ENCODE measurements around the gene CDH20. TPM values are rescaled to one million over a fixed set of nuclear protein-coding genes. Genes with fewer than 3 reads are reported as not detected.

CDH20 gene
- total and polyA plus RNA-seq, 2 of the 4 experiments (the other 2 are of a cell fraction) = not detected

- in situ Hi-C loops (cut with MboI; ENCODE audit: low sequenced_read_pairs) = no loop called here
- no peaks in the 10 kb centered on the region for H4K20me1 ChIP-seq (ENCODE audit: insufficient read depth, low read length)
- no peak overlapping the region for H2AFZ ChIP-seq (replicated peaks; ENCODE audit: low read length, poor library complexity)
- TF ChIP-seq BHLHE40 (IDR thresholded peaks at IDR 0.05; ENCODE audit: low read depth, low read length) = no peak
- TF ChIP-seq CHD1 (IDR thresholded peaks at IDR 0.05; ENCODE audit: low read depth, low read length) = no peak
- TF ChIP-seq RCOR1 (IDR thresholded peaks at IDR 0.05; ENCODE audit: insufficient replicate concordance, low read length) = no peak
- no peak for TF ChIP-seq MAZ (IDR thresholded peaks at IDR 0.05; ENCODE audit: borderline replicate concordance, low read depth, low read length)
- no peak for TF ChIP-seq POLR2A (IDR thresholded peaks at IDR 0.05; ENCODE audit: low read depth, low read length)
- TF ChIP-seq FOS (IDR thresholded peaks at IDR 0.05; ENCODE audit: low read depth, low read length) = no peak
- no peak for TF ChIP-seq RAD21 (IDR thresholded peaks at IDR 0.05; ENCODE audit: low read length)
- TF ChIP-seq CEBPB (IDR thresholded peaks at IDR 0.05; ENCODE audit: low read depth, low read length) = no peak
- no peak for TF ChIP-seq MXI1 (IDR thresholded peaks at IDR 0.05; ENCODE audit: borderline replicate concordance, low read depth, low read length)
- TF ChIP-seq CTCF (conservative IDR thresholded peaks at IDR 0.05; ENCODE audit: low read depth, low read length) = no peak
- TF ChIP-seq NFE2L2 (IDR thresholded peaks at IDR 0.05; ENCODE audit: low read depth, low read length) = no peak
- no peak for TF ChIP-seq MAFK (IDR thresholded peaks at IDR 0.05; ENCODE audit: low read depth, low read length)
- no peak for TF ChIP-seq RFX5 (IDR thresholded peaks at IDR 0.05; ENCODE audit: low read depth, low read length)
- H3K18ac ChIP-seq (ENCODE audit: low read depth, low read length) = no peak overlapping the region
- H3K4me1 ChIP-seq (ENCODE audit: control insufficient read depth, insufficient read depth, low read length) = no peaks in the 10 kb centered on the region
- H3K27me3 ChIP-seq (ENCODE audit: control insufficient read depth, insufficient read depth, low read length) = no peaks in the 10 kb centered on the region
- H3K79me1 ChIP-seq (ENCODE audit: low read depth in 1 of 2, low read length in 2 of 2) = no peaks in the 10 kb centered on the region
- H2AK5ac ChIP-seq (ENCODE audit: low read depth, low read length) = no peak overlapping the region
- intact Hi-C loops (cut with micrococcal nuclease) = no loop called here
- WGBS, 2 experiments (ENCODE audit: extremely low coverage in 2 of 2, insufficient read length in 1 of 2) = no CpG with 5 or more reads among the region's 1 CpG
- POLR2A ChIA-PET (ENCODE audit: unreplicated experiment) = no interaction called here
- no peaks in the 10 kb centered on the region for H3K9me3 ChIP-seq (ENCODE audit: control insufficient read depth, insufficient read depth, low read length)
- H2BK20ac ChIP-seq (ENCODE audit: low read depth, low read length) = no peak overlapping the region
- no peak overlapping the region for H3K56ac ChIP-seq (ENCODE audit: extremely low read depth, insufficient read depth, low read length)
- no peak overlapping the region for H3K4ac ChIP-seq (ENCODE audit: low read depth, low read length)
- H2BK120ac ChIP-seq (ENCODE audit: low read depth, low read length) = no peak overlapping the region
- no peak overlapping the region for H3K23ac ChIP-seq (ENCODE audit: low read depth, low read length)
- H2BK15ac ChIP-seq (ENCODE audit: low read depth, low read length) = no peak overlapping the region
- no peak overlapping the region for H4K8ac ChIP-seq (ENCODE audit: low read depth in 2 of 2, low read length in 2 of 2)
- H2BK5ac ChIP-seq (ENCODE audit: low read depth, low read length, poor library complexity, severe bottlenecking) = no peak overlapping the region
- no peaks in the 10 kb centered on the region for H3K9me1 ChIP-seq (ENCODE audit: insufficient read depth, low read length)
- no peak overlapping the region for H3K4me3 ChIP-seq (ENCODE audit: insufficient read depth, low read depth, low read length)
- no peak overlapping the region for H4K5ac ChIP-seq (ENCODE audit: low read depth, low read length)
- no peak overlapping the region for H3K27ac ChIP-seq (ENCODE audit: insufficient read depth, low read length)
- H3K9ac ChIP-seq (ENCODE audit: low read depth, low read length) = no peak overlapping the region
- no peak for DNase-seq
- H3K14ac ChIP-seq (replicated peaks; ENCODE audit: low read depth, low read length) = no peak overlapping the region
- H3K36me3 ChIP-seq (ENCODE audit: control insufficient read depth, insufficient read depth, low read length) = no peaks in the 10 kb centered on the region
- no peak overlapping the region for H4K91ac ChIP-seq (ENCODE audit: insufficient read depth, low read depth, low read length)
- H2AK9ac ChIP-seq (replicated peaks; ENCODE audit: low read depth, low read length, poor library complexity) = no peak overlapping the region
- dilution Hi-C loops (cut with HindIII; ENCODE audit: low sequenced_read_pairs, unreplicated experiment) = no loop called here
- ATAC-seq (ENCODE audit: low read depth) = no peak
- CTCF ChIA-PET = interaction anchor here (0.7 kb wide), 1 partner anchor 1794 kb away, joined by 3 read pairs; no protein-coding TSS in a partner anchor
- no TSS peak for BruUV-seq (replicated peaks)
- H3K4me2 ChIP-seq (ENCODE audit: low read depth, low read length) = no peak overlapping the region
Measured at GRCh38 chr18:61419763-61420162, 86.5 kb downstream of the CDH20 start.
